ENCODE measurements around the gene MLX.

MLX gene

DNA sequence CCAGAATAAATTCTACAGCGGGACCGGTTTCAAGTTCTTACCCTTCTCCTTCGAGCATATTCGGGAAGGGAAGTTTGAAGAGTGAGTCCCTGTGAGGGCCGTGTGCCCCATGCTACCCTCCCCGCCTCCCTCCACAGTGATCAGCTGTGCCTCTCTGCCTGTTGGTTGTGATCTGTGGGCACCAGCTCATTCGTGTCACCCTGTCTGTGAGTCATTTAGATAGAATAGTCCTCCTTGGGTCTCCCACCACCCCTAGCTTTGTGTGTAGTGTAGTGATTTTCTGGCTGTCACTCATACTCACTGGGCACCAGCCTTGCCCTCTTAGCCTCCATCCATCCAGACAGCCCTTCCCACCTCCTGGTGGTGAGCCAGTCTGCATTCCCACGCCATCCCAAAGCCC, 45.9 kb upstream of the MLX start:
- peak; percentile 35 for DNase-seq
- H3K9me3 ChIP-seq (ENCODE audit: control insufficient read depth, low read length): no peaks in the 10 kb centered on the region
- H2AK5ac ChIP-seq (ENCODE audit: low read length, severe bottlenecking): peak overlapping the region; percentile 84
- H4K8ac ChIP-seq (ENCODE audit: low read length): peak overlapping the region; percentile 99
- H3K4ac ChIP-seq (ENCODE audit: low read depth in 1 of 2, low read length in 2 of 2): peak overlapping the region; percentile 7 to 96
- no peaks in the 10 kb centered on the region for H3K27me3 ChIP-seq (ENCODE audit: control insufficient read depth in 1 of 2, insufficient read depth in 1 of 2, low read length in 2 of 2)
- peaks cover 26 to 32% of the 10 kb centered on the region in 2 experiments for H3K36me3 ChIP-seq (ENCODE audit: control insufficient read depth in 1 of 2, insufficient read depth in 2 of 2, low read depth in 1 of 2, low read length in 2 of 2)
- H3K9ac ChIP-seq (ENCODE audit: low read length): peak overlapping the region; percentile 85
- no peak overlapping the region for H2AFZ ChIP-seq (ENCODE audit: low read depth, low read length)
- peaks cover 3% of the 10 kb centered on the region for H3K79me1 ChIP-seq (replicated peaks; ENCODE audit: low read length, poor library complexity, severe bottlenecking)
- H2BK12ac ChIP-seq (ENCODE audit: low read length in 2 of 2): peak overlapping the region; percentile 98 to 100
- peak overlapping the region; percentile 98 for H4K91ac ChIP-seq (ENCODE audit: low read length)
- H3K4me1 ChIP-seq (ENCODE audit: control insufficient read depth, insufficient read depth, low read depth, low read length): peaks cover 48% of the 10 kb centered on the region
- H3K14ac ChIP-seq (ENCODE audit: low read length in 2 of 2): peak overlapping the region in 1 of 2 experiments; percentile 99
- peak overlapping the region; percentile 93 for H2BK5ac ChIP-seq (ENCODE audit: low read depth, low read length, poor library complexity, severe bottlenecking)
- peak overlapping the region in 1 of 2 experiments; percentile 81 for H3K23ac ChIP-seq (ENCODE audit: low read length in 2 of 2)
- H3K18ac ChIP-seq (ENCODE audit: low read depth in 1 of 2, low read length in 2 of 2): peak overlapping the region; percentile 99
- 88% methylated on average over 7 of the region's 8 CpGs for WGBS
- peak overlapping the region in 1 of 2 experiments; percentile 40 for H3K4me3 ChIP-seq (ENCODE audit: insufficient read depth in 1 of 2, low read depth in 1 of 2, low read length in 2 of 2)
- peak overlapping the region; percentile 100 for H3K27ac ChIP-seq (ENCODE audit: low read length, poor library complexity, severe bottlenecking)
- H3K4me2 ChIP-seq (ENCODE audit: low read length, poor library complexity, severe bottlenecking): no peak overlapping the region
- peak overlapping the region; percentile 99 for H2BK15ac ChIP-seq (ENCODE audit: low read depth, poor library complexity, severe bottlenecking)
- peak overlapping the region; percentile 97 for H2BK120ac ChIP-seq (ENCODE audit: low read depth, low read length)

GRCh38 chr17:42521666-42522262, 45.1 kb upstream of the MLX start:
- peak overlapping the region; percentile 16 for H4K8ac ChIP-seq (ENCODE audit: low read length)
- H2BK15ac ChIP-seq (ENCODE audit: low read depth, poor library complexity, severe bottlenecking): peak overlapping the region; percentile 39
- H3K36me3 ChIP-seq (ENCODE audit: control insufficient read depth in 1 of 2, insufficient read depth in 2 of 2, low read depth in 1 of 2, low read length in 2 of 2): peaks cover 20 to 24% of the 10 kb centered on the region in 2 experiments
- no peak overlapping the region for H3K4me2 ChIP-seq (ENCODE audit: low read length, poor library complexity, severe bottlenecking)
- no peaks in the 10 kb centered on the region for H3K27me3 ChIP-seq (ENCODE audit: control insufficient read depth in 1 of 2, insufficient read depth in 1 of 2, low read length in 2 of 2)
- peak overlapping the region in 1 of 2 experiments; percentile 40 for H3K4me3 ChIP-seq (ENCODE audit: insufficient read depth in 1 of 2, low read depth in 1 of 2, low read length in 2 of 2)
- peak overlapping the region; percentile 7 to 96 for H3K4ac ChIP-seq (ENCODE audit: low read depth in 1 of 2, low read length in 2 of 2)
- no peaks in the 10 kb centered on the region for H3K9me3 ChIP-seq (ENCODE audit: control insufficient read depth, low read length)
- H3K18ac ChIP-seq (ENCODE audit: low read depth in 1 of 2, low read length in 2 of 2): peak overlapping the region; percentile 99
- H3K9ac ChIP-seq (ENCODE audit: low read length): peak overlapping the region; percentile 85
- peak overlapping the region; percentile 100 for H3K27ac ChIP-seq (ENCODE audit: low read length, poor library complexity, severe bottlenecking)
- H3K14ac ChIP-seq (ENCODE audit: low read length in 2 of 2): peak overlapping the region in 1 of 2 experiments; percentile 99
- H3K23ac ChIP-seq (ENCODE audit: low read length in 2 of 2): peak overlapping the region in 1 of 2 experiments; percentile 53
- no peak for DNase-seq
- no peak overlapping the region for H2AFZ ChIP-seq (ENCODE audit: low read depth, low read length)
- H2BK120ac ChIP-seq (ENCODE audit: low read depth, low read length): peak overlapping the region; percentile 97
- H2BK5ac ChIP-seq (ENCODE audit: low read depth, low read length, poor library complexity, severe bottlenecking): no peak overlapping the region
- H2BK12ac ChIP-seq (ENCODE audit: low read length in 2 of 2): peak overlapping the region; percentile 98 to 100
- peak overlapping the region; percentile 84 for H2AK5ac ChIP-seq (ENCODE audit: low read length, severe bottlenecking)
- H3K79me1 ChIP-seq (replicated peaks; ENCODE audit: low read length, poor library complexity, severe bottlenecking): peaks cover 3% of the 10 kb centered on the region
- H4K91ac ChIP-seq (ENCODE audit: low read length): peak overlapping the region; percentile 62
- peaks cover 48% of the 10 kb centered on the region for H3K4me1 ChIP-seq (ENCODE audit: control insufficient read depth, insufficient read depth, low read depth, low read length)
- 94% methylated on average over 11 of the region's 11 CpGs for WGBS

DNA sequence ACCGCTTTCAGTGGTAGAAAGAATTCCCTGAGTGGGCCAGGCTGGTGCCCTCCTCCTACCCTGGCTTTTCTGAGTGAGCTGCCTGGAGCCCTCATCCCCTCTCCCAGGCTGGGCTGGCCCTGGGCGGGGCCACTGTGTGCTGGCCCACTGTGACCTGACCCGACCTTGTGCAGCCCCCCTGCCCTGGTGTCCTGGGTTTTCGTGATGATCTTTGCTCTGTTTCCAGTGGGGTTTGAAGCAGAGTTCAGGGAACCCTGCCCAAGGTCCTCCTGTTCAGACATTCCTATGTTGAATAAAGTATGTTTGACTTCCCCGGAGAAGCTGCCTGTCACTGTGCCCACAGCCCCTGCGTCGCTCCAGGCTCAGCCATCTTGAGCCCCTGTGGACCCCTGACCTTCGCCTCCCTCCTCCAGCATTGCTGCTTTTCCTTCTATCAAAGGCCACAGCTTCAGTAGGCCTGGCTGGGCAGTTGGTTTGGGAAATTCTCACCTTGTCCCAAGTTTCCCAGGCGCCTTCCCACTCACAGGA, 44.6 kb upstream of the MLX start:
- no peak overlapping the region for H3K4me2 ChIP-seq (ENCODE audit: low read length, poor library complexity, severe bottlenecking)
- peak overlapping the region; percentile 98 to 100 for H2BK12ac ChIP-seq (ENCODE audit: low read length in 2 of 2)
- H3K14ac ChIP-seq (ENCODE audit: low read length in 2 of 2): peak overlapping the region in 1 of 2 experiments; percentile 13
- no peak for DNase-seq
- peak overlapping the region; percentile 7 to 96 for H3K4ac ChIP-seq (ENCODE audit: low read depth in 1 of 2, low read length in 2 of 2)
- 90% methylated on average over 9 of the region's 9 CpGs for WGBS
- H3K18ac ChIP-seq (ENCODE audit: low read depth in 1 of 2, low read length in 2 of 2): peak overlapping the region; percentile 17 to 99
- H3K79me1 ChIP-seq (replicated peaks; ENCODE audit: low read length, poor library complexity, severe bottlenecking): peaks cover 3% of the 10 kb centered on the region
- no peaks in the 10 kb centered on the region for H3K9me3 ChIP-seq (ENCODE audit: control insufficient read depth, low read length)
- no peak overlapping the region for H2AFZ ChIP-seq (ENCODE audit: low read depth, low read length)
- no peaks in the 10 kb centered on the region for H3K27me3 ChIP-seq (ENCODE audit: control insufficient read depth in 1 of 2, insufficient read depth in 1 of 2, low read length in 2 of 2)
- H4K91ac ChIP-seq (ENCODE audit: low read length): peak overlapping the region; percentile 62
- H2BK5ac ChIP-seq (ENCODE audit: low read depth, low read length, poor library complexity, severe bottlenecking): no peak overlapping the region
- H3K36me3 ChIP-seq (ENCODE audit: control insufficient read depth in 1 of 2, insufficient read depth in 2 of 2, low read depth in 1 of 2, low read length in 2 of 2): peaks cover 16 to 20% of the 10 kb centered on the region in 2 experiments
- peak overlapping the region; percentile 84 for H2AK5ac ChIP-seq (ENCODE audit: low read length, severe bottlenecking)
- H3K4me3 ChIP-seq (ENCODE audit: insufficient read depth in 1 of 2, low read depth in 1 of 2, low read length in 2 of 2): no peak overlapping the region
- H2BK15ac ChIP-seq (ENCODE audit: low read depth, poor library complexity, severe bottlenecking): peak overlapping the region; percentile 88
- H3K27ac ChIP-seq (ENCODE audit: low read length, poor library complexity, severe bottlenecking): peak overlapping the region; percentile 100
- no peak overlapping the region for H2BK120ac ChIP-seq (ENCODE audit: low read depth, low read length)
- H3K9ac ChIP-seq (ENCODE audit: low read length): peak overlapping the region; percentile 85
- H4K8ac ChIP-seq (ENCODE audit: low read length): peak overlapping the region; percentile 27
- H3K4me1 ChIP-seq (ENCODE audit: control insufficient read depth, insufficient read depth, low read depth, low read length): peaks cover 50% of the 10 kb centered on the region
- no peak overlapping the region for H3K23ac ChIP-seq (ENCODE audit: low read length in 2 of 2)

GRCh38 chr17:42522798-42523278, 44.1 kb upstream of the MLX start:
- H2BK5ac ChIP-seq (ENCODE audit: low read depth, low read length, poor library complexity, severe bottlenecking): no peak overlapping the region
- H3K36me3 ChIP-seq (ENCODE audit: control insufficient read depth in 1 of 2, insufficient read depth in 2 of 2, low read depth in 1 of 2, low read length in 2 of 2): peaks cover 16 to 20% of the 10 kb centered on the region in 2 experiments
- peak overlapping the region in 1 of 2 experiments; percentile 23 for H3K14ac ChIP-seq (ENCODE audit: low read length in 2 of 2)
- no peaks in the 10 kb centered on the region for H3K27me3 ChIP-seq (ENCODE audit: control insufficient read depth in 1 of 2, insufficient read depth in 1 of 2, low read length in 2 of 2)
- H2AK5ac ChIP-seq (ENCODE audit: low read length, severe bottlenecking): peak overlapping the region; percentile 84
- H3K79me1 ChIP-seq (replicated peaks; ENCODE audit: low read length, poor library complexity, severe bottlenecking): peaks cover 3% of the 10 kb centered on the region
- peak overlapping the region; percentile 100 for H3K27ac ChIP-seq (ENCODE audit: low read length, poor library complexity, severe bottlenecking)
- H3K9me3 ChIP-seq (ENCODE audit: control insufficient read depth, low read length): no peaks in the 10 kb centered on the region
- peak overlapping the region; percentile 64 to 79 for H2BK12ac ChIP-seq (ENCODE audit: low read length in 2 of 2)
- H3K23ac ChIP-seq (ENCODE audit: low read length in 2 of 2): no peak overlapping the region
- WGBS: 88% methylated on average over 8 of the region's 8 CpGs
- H4K91ac ChIP-seq (ENCODE audit: low read length): peak overlapping the region; percentile 10
- H3K9ac ChIP-seq (ENCODE audit: low read length): peak overlapping the region; percentile 85
- H2AFZ ChIP-seq (ENCODE audit: low read depth, low read length): no peak overlapping the region
- H4K8ac ChIP-seq (ENCODE audit: low read length): peak overlapping the region; percentile 54
- no peak overlapping the region for H2BK120ac ChIP-seq (ENCODE audit: low read depth, low read length)
- peak overlapping the region; percentile 23 to 79 for H3K18ac ChIP-seq (ENCODE audit: low read depth in 1 of 2, low read length in 2 of 2)
- H3K4ac ChIP-seq (ENCODE audit: low read depth in 1 of 2, low read length in 2 of 2): peak overlapping the region in 1 of 2 experiments; percentile 57
- peaks cover 50% of the 10 kb centered on the region for H3K4me1 ChIP-seq (ENCODE audit: control insufficient read depth, insufficient read depth, low read depth, low read length)
- no peak overlapping the region for H3K4me2 ChIP-seq (ENCODE audit: low read length, poor library complexity, severe bottlenecking)
- DNase-seq: no peak
- H3K4me3 ChIP-seq (ENCODE audit: insufficient read depth in 1 of 2, low read depth in 1 of 2, low read length in 2 of 2): no peak overlapping the region
- H2BK15ac ChIP-seq (ENCODE audit: low read depth, poor library complexity, severe bottlenecking): peak overlapping the region; percentile 88
